Measurements from ENCODE around the gene EIF4ENIF1. TPM values are rescaled to one million over a fixed set of nuclear protein-coding genes. Genes with fewer than 3 reads are reported as not detected.

Gene EIF4ENIF1
- total and polyA plus RNA-seq, 2 donors (not counting 3 experiments of a cell fraction or from before 2014, with no cell fraction given), result 22.8 to 38.7 TPM

GRCh38 chr22:31532060-31532459 is 42.4 kb upstream of the EIF4ENIF1 start:
- dilution Hi-C loops (cut with MboI; ENCODE audit: extremely low pct_ligation_motif_present, low sequenced_read_pairs), result no loop called here
- no TSS peak for BruUV-seq (replicated peaks)
- H3K4me2 ChIP-seq (ENCODE audit: insufficient read depth, low read length), result no peak overlapping the region

GRCh38 chr22:31530823-31531195 is 41.2 kb upstream of the EIF4ENIF1 start:
- dilution Hi-C loops (cut with MboI; ENCODE audit: extremely low pct_ligation_motif_present, low sequenced_read_pairs), result no loop called here
- H3K9me1 ChIP-seq (replicated peaks; ENCODE audit: control insufficient read depth, extremely low read depth, insufficient read depth, low read length), result no peaks in the 10 kb centered on the region
- intact Hi-C loops (cut with micrococcal nuclease), result loop anchor here (2.0 kb wide), 2 partner anchors 34 to 42 kb away; partner anchors contain the start of genes EIF4ENIF1 and SFI1
- CTCF ChIA-PET, result interaction anchor here (0.7 to 1.5 kb wide), 6 partner anchors 9 to 439 kb away, joined by 3 to 6 read pairs (median 4); no protein-coding TSS in a partner anchor
- H3K79me2 ChIP-seq (ENCODE audit: control insufficient read depth, insufficient read depth, low read length), result peaks cover 2% of the 10 kb centered on the region
- no peaks in the 10 kb centered on the region for H3K36me3 ChIP-seq (ENCODE audit: control insufficient read depth in 2 of 2, extremely low read depth in 1 of 2, insufficient read depth in 2 of 2, low read length in 2 of 2)
- POLR2A ChIA-PET, result no interaction called here
- H4K20me1 ChIP-seq (replicated peaks; ENCODE audit: control insufficient read depth, extremely low read depth, insufficient read depth, low read length), result no peaks in the 10 kb centered on the region
- no peaks in the 10 kb centered on the region for H3K9me3 ChIP-seq (replicated peaks; ENCODE audit: control insufficient read depth, insufficient read depth, low read length)
- H3K4me1 ChIP-seq (ENCODE audit: control insufficient read depth, extremely low read depth, insufficient read depth, low read length), result peaks cover 10% of the 10 kb centered on the region
- peak overlapping the region; percentile 51 for H3K9ac ChIP-seq (replicated peaks; ENCODE audit: extremely low read depth, insufficient read depth, low read length)
- peak overlapping the region; percentile 83 for H3K4me2 ChIP-seq (ENCODE audit: insufficient read depth, low read length)
- FAIRE-seq (no peak), DNase-seq (ENCODE audit: low read depth, low spot score) (no peak)
- no peaks in the 10 kb centered on the region for H3K27me3 ChIP-seq (ENCODE audit: control insufficient read depth in 2 of 2, insufficient read depth in 2 of 2, low read length in 2 of 2)
- peak overlapping the region; percentile 78 for H3K27ac ChIP-seq (ENCODE audit: insufficient read depth, low read depth, low read length)
- no TSS peak for BruUV-seq (replicated peaks)
- no peak overlapping the region for H3K4me3 ChIP-seq (replicated peaks in 1 of 3; ENCODE audit: insufficient read depth in 1 of 3, low read depth in 1 of 3, low read length in 3 of 3)
- TF ChIP-seq POLR2A (IDR thresholded peaks at IDR 0.05; ENCODE audit: low read depth, low read length), result no peak
- TF ChIP-seq GATA2 (IDR thresholded peaks at IDR 0.05; ENCODE audit: insufficient read depth, insufficient read length, low read depth, low read length), result no peak
- no peak for TF ChIP-seq POLR2AphosphoS5 (IDR thresholded peaks at IDR 0.05; ENCODE audit: insufficient read depth, low read depth, low read length)
- TF ChIP-seq JUN (IDR thresholded peaks at IDR 0.05; ENCODE audit: borderline replicate concordance, insufficient read depth, insufficient read length, low read depth), result no peak
- TF ChIP-seq, protein P1, sequence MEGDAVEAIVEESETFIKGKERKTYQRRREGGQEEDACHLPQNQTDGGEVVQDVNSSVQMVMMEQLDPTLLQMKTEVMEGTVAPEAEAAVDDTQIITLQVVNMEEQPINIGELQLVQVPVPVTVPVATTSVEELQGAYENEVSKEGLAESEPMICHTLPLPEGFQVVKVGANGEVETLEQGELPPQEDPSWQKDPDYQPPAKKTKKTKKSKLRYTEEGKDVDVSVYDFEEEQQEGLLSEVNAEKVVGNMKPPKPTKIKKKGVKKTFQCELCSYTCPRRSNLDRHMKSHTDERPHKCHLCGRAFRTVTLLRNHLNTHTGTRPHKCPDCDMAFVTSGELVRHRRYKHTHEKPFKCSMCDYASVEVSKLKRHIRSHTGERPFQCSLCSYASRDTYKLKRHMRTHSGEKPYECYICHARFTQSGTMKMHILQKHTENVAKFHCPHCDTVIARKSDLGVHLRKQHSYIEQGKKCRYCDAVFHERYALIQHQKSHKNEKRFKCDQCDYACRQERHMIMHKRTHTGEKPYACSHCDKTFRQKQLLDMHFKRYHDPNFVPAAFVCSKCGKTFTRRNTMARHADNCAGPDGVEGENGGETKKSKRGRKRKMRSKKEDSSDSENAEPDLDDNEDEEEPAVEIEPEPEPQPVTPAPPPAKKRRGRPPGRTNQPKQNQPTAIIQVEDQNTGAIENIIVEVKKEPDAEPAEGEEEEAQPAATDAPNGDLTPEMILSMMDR (IDR thresholded peaks at IDR 0.05; ENCODE audit: extremely low read depth in 1 of 2, insufficient read depth in 1 of 2, low read depth in 1 of 2, low read length in 2 of 2), result no peak
- TF ChIP-seq MYC (IDR thresholded peaks at IDR 0.05; ENCODE audit: low read depth, low read length), result no peak
- TF ChIP-seq EZH2 (IDR thresholded peaks at IDR 0.05; ENCODE audit: borderline replicate concordance, low read depth, low read length, severe bottlenecking), result no peak
- peak overlapping the region; percentile 56 for H2AFZ ChIP-seq (ENCODE audit: low read depth, low read length)

More at GRCh38 chr22:31532060-31532459, 42.4 kb upstream of the EIF4ENIF1 start:
- no peak overlapping the region for H3K9ac ChIP-seq (replicated peaks; ENCODE audit: extremely low read depth, insufficient read depth, low read length)
- no peak overlapping the region for H2AFZ ChIP-seq (ENCODE audit: low read depth, low read length)
- no peaks in the 10 kb centered on the region for H3K36me3 ChIP-seq (ENCODE audit: control insufficient read depth in 2 of 2, extremely low read depth in 1 of 2, insufficient read depth in 2 of 2, low read length in 2 of 2)
- no peaks in the 10 kb centered on the region for H3K79me2 ChIP-seq (ENCODE audit: control insufficient read depth, insufficient read depth, low read length)
- no peaks in the 10 kb centered on the region for H3K9me3 ChIP-seq (replicated peaks; ENCODE audit: control insufficient read depth, insufficient read depth, low read length)
- peaks cover 12% of the 10 kb centered on the region for H3K4me1 ChIP-seq (ENCODE audit: control insufficient read depth, extremely low read depth, insufficient read depth, low read length)
- H4K20me1 ChIP-seq (replicated peaks; ENCODE audit: control insufficient read depth, extremely low read depth, insufficient read depth, low read length), result no peaks in the 10 kb centered on the region
- H3K27ac ChIP-seq (ENCODE audit: insufficient read depth, low read depth, low read length), result no peak overlapping the region
- intact Hi-C loops (cut with micrococcal nuclease), result no loop called here
- no peaks in the 10 kb centered on the region for H3K9me1 ChIP-seq (replicated peaks; ENCODE audit: control insufficient read depth, extremely low read depth, insufficient read depth, low read length)
- ChIA-PET POLR2A (no interaction called here), CTCF (no interaction called here)
- H3K4me3 ChIP-seq (replicated peaks in 1 of 3; ENCODE audit: insufficient read depth in 1 of 3, low read depth in 1 of 3, low read length in 3 of 3), result no peak overlapping the region
- H3K27me3 ChIP-seq (ENCODE audit: control insufficient read depth in 2 of 2, insufficient read depth in 2 of 2, low read length in 2 of 2), result no peaks in the 10 kb centered on the region
- FAIRE-seq (no peak), DNase-seq (ENCODE audit: low read depth, low spot score) (no peak)
- TF ChIP-seq JUN (IDR thresholded peaks at IDR 0.05; ENCODE audit: borderline replicate concordance, insufficient read depth, insufficient read length, low read depth) (no peak), GATA2 (IDR thresholded peaks at IDR 0.05; ENCODE audit: insufficient read depth, insufficient read length, low read depth, low read length) (peak; percentile 16)
